HCT116 (cell line): ENCODE measurements around the gene GOLGA3. TPM values are rescaled to one million over a fixed set of nuclear protein-coding genes. Genes with fewer than 3 reads are reported as not detected.
A peak's percentile ranks its signal among the peaks of the same experiment; 100 is the strongest.
"Not testable (repeated sequence)": the region's sequence is repeated elsewhere in the genome, so short reads cannot be mapped to it uniquely, and the experiment has no call there.

Experiments used
- ATAC-seq: fragments of 200-7000 bp; cut with Tn5 transposase; 2 replicates; pipeline ENCODE4 v1.9.1; 2020; ENCODE audit warnings: mild to moderate bottlenecking, moderate library complexity
- BruUV-seq: library from RNA; stranded (reverse); fragments of 400-500 nt; replicated peaks from 2 replicates; lab custom pipeline; 2021; lab: Mats Ljungman, UMichigan
- CTCF ChIA-PET: fragments of 300-600 bp; sonication (Branson Sonifier 250); formaldehyde crosslinking; loops from one replicate; lab custom pipeline; 2021; ENCODE audit warnings: antibody characterized with exemption; lab: Charles Lee
- POLR2A ChIA-PET: fragments of 300-600, 350-600 bp; sonication (Branson Sonifier 250); formaldehyde crosslinking; loops from one replicate; lab custom pipeline; 2021; ENCODE audit warnings: antibody characterized with exemption; lab: Charles Lee
- RAD21 ChIA-PET, 2 experiments: fragments of 300-600 bp; sonication (Branson Sonifier 250); formaldehyde crosslinking; loops; one replicate each; lab custom pipeline; 2023; ENCODE audit warnings: low total read pairs in 2 of 2; ENCODE audit not compliant: uncharacterized antibody in 2 of 2, unreplicated experiment in 2 of 2, low non-redundant PET in 1 of 2; lab: Charles Lee
- DNase-seq: peaks from one replicate; pipeline ENCODE4 v3.0.0-alpha.2; 2010; ENCODE audit warnings: low read depth, low spot score
- H2AFZ ChIP-seq: fragments of 200-600 bp; shearing (Covaris generic), sonication (generic); 2 replicates; pipeline ENCODE4 v1.6.1; 2017; ENCODE audit warnings: low read depth, mixed run types, mixed read lengths, antibody characterized with exemption, low read length; ENCODE audit not compliant: poor library complexity, severe bottlenecking
- H3K27ac ChIP-seq: 2 replicates; pipeline ENCODE4 v1.5.1; 2012; ENCODE audit warnings: low read depth, low read length
- H3K27me3 ChIP-seq: fragments of 200-600 bp; sonication (generic); 2 replicates; pipeline ENCODE4 v1.6.1; 2016; ENCODE audit warnings: mixed run types, low read length, mixed read lengths; ENCODE audit not compliant: insufficient read depth
- H3K36me3 ChIP-seq, 2 experiments: fragments of 200-500 bp in 1 of 2; fragments of 200-600 bp in 1 of 2; sonication (Bioruptor generic) in 1 of 2; sonication (generic) in 1 of 2; 2 replicates each; pipeline versions ENCODE4 v1.5.1 to v1.6.1; 2014 to 2016; ENCODE audit warnings: low read length in 2 of 2, inconsistent platforms in 1 of 2, mixed read lengths in 1 of 2, mixed run types in 1 of 2; ENCODE audit not compliant: insufficient read depth in 2 of 2, control insufficient read depth in 1 of 2
- H3K4me1 ChIP-seq, 2 experiments: fragments of 200-600 bp in 1 of 2; sonication (generic) in 1 of 2; 2 replicates each; pipeline versions ENCODE4 v1.5.1 to v1.6.1; 2012 to 2017; ENCODE audit warnings: low read length in 2 of 2, inconsistent platforms in 1 of 2, mild to moderate bottlenecking in 1 of 2, mixed read lengths in 1 of 2, mixed run types in 1 of 2, moderate library complexity in 1 of 2; ENCODE audit not compliant: insufficient read depth in 2 of 2, control insufficient read depth in 1 of 2
- H3K4me2 ChIP-seq: fragments of 200-600 bp; sonication (generic); 2 replicates; pipeline ENCODE4 v1.6.1; 2017; ENCODE audit warnings: mixed run types, low read length, mixed read lengths
- H3K4me3 ChIP-seq, 2 experiments: fragments of 200-600 bp in 1 of 2; sonication (generic) in 1 of 2; replicated peaks in 1 of 2; 2 replicates each; pipeline ENCODE4 v1.5.1; 2011 to 2016; ENCODE audit warnings: low read length in 2 of 2, control low read depth in 1 of 2, low read depth in 1 of 2, mild to moderate bottlenecking in 1 of 2, mixed read lengths in 1 of 2, mixed run types in 1 of 2
- H3K79me2 ChIP-seq: fragments of 200-600 bp; sonication (generic); 2 replicates; pipeline ENCODE4 v1.6.1; 2017; ENCODE audit warnings: mild to moderate bottlenecking, mixed run types, low read length, moderate library complexity, mixed read lengths; ENCODE audit not compliant: insufficient read depth
- H3K9ac ChIP-seq: fragments of 200-600 bp; sonication (generic); 2 replicates; pipeline ENCODE4 v1.6.1; 2016; ENCODE audit warnings: low read length, mixed read lengths
- H3K9me2 ChIP-seq: fragments of 200-600 bp; sonication (generic), shearing (Covaris generic); 2 replicates; pipeline ENCODE4 v1.6.1; 2017; ENCODE audit warnings: mixed run types, mild to moderate bottlenecking, moderate library complexity; ENCODE audit not compliant: insufficient read depth
- H3K9me3 ChIP-seq, 2 experiments: fragments of 200-500 bp in 1 of 2; fragments of 200-600 bp in 1 of 2; sonication (Bioruptor generic) in 1 of 2; sonication (generic) in 1 of 2; 2 replicates each; pipeline ENCODE4 v1.6.1; 2014 to 2017; ENCODE audit warnings: low read length in 2 of 2, mixed read lengths in 2 of 2, inconsistent platforms in 1 of 2, low read depth in 1 of 2, mild to moderate bottlenecking in 1 of 2, mixed run types in 1 of 2, moderate library complexity in 1 of 2; ENCODE audit not compliant: control insufficient read depth in 1 of 2, insufficient read depth in 1 of 2
- H4K20me1 ChIP-seq: fragments of 200-600 bp; sonication (generic), shearing (Covaris generic); 2 replicates; pipeline ENCODE4 v1.6.1; 2017; ENCODE audit warnings: mixed run types, mild to moderate bottlenecking, moderate library complexity; ENCODE audit not compliant: insufficient read depth
- CTCF ChIP-seq, 3 experiments: fragments of 200-600 bp in 1 of 3; sonication (generic) in 1 of 3; IDR thresholded peaks in 2 of 3; conservative IDR thresholded peaks in 1 of 3; 2 replicates each; pipeline ENCODE4 v1.5.1; 2012 to 2017; ENCODE audit warnings: low read depth in 2 of 3, low read length in 2 of 3, antibody characterized with exemption in 1 of 3, borderline replicate concordance in 1 of 3, control low read depth in 1 of 3, mild to moderate bottlenecking in 1 of 3, mixed read lengths in 1 of 3, mixed run types in 1 of 3, moderate library complexity in 1 of 3; ENCODE audit not compliant: insufficient read depth in 1 of 3
- EZH2phosphoT487 ChIP-seq: fragments of 200-600 bp; IDR thresholded peaks from 2 replicates; pipeline ENCODE4 v1.6.1; 2018; ENCODE audit warnings: antibody characterized with exemption, borderline replicate concordance
- JUND ChIP-seq: IDR thresholded peaks from 2 replicates; pipeline ENCODE4 v1.6.1; 2012
- REST ChIP-seq: IDR thresholded peaks from 2 replicates; pipeline ENCODE4 v1.6.1; 2012; ENCODE audit warnings: low read depth
- YY1 ChIP-seq: IDR thresholded peaks from 2 replicates; pipeline ENCODE4 v1.6.1; 2011; ENCODE audit warnings: low read length, low read depth, moderate library complexity, mild to moderate bottlenecking; ENCODE audit not compliant: insufficient replicate concordance; ENCODE audit errors: extremely low read depth
- intact Hi-C: fragments of 100-400 bp; cut with micrococcal nuclease; formaldehyde crosslinking; loops from 2 replicates; pipeline ENCODE4 v1.10.0; 2022
- total RNA-seq: library from RNA; stranded (reverse); gene quantifications from one replicate; pipeline ENCODE4 v1.2.1, GENCODE V29; 2021; ENCODE audit not compliant: unreplicated experiment
- TF ChIP-seq, protein P1 (sequence below): IDR thresholded peaks from 2 replicates; pipeline ENCODE4 v1.6.1; 2012

Gene GOLGA3
- total RNA-seq, 1 experiment from 2014 or later = 35.1 TPM

GRCh38 chr12:132758825-132759224 lies 69.8 kb downstream of the GOLGA3 start:
- H3K36me3 ChIP-seq = peaks cover 6 to 25% of the 10 kb centered on the region in 2 experiments; a peak in 2 of 4 replicates
- H3K4me3 ChIP-seq, POLR2A ChIA-PET, ATAC-seq, DNase-seq, H3K27me3 ChIP-seq, H3K9me2 ChIP-seq, intact Hi-C loops, BruUV-seq, H2AFZ ChIP-seq, H4K20me1 ChIP-seq, CTCF ChIA-PET, H3K9me3 ChIP-seq, H3K9ac ChIP-seq, RAD21 ChIA-PET, H3K4me2 ChIP-seq: not testable (repeated sequence)
- peaks cover 80% of the 10 kb centered on the region for H3K79me2 ChIP-seq
- H3K4me1 ChIP-seq = peaks cover 8 to 16% of the 10 kb centered on the region in 2 experiments
- H3K27ac ChIP-seq = peak overlapping the region; percentile 14; the same call in 1 of the 2 replicates

GRCh38 chr12:132754160-132754932 lies 74.3 kb downstream of the GOLGA3 start:
- ChIA-PET CTCF (no interaction called here), RAD21 (no interaction called here)
- Histone ChIP-seq H3K9me2 (no peaks in the 10 kb centered on the region), H3K4me1 (0 out of 4 replicates have a peak, but pooled peaks cover 0 to 3% of the 10 kb centered on the region in 2 experiments), H4K20me1 (no peaks in the 10 kb centered on the region; the same call in 1 of the 2 replicates), H3K27me3 (no peaks in the 10 kb centered on the region), H3K4me2 (no peak overlapping the region), H3K9ac (no peak overlapping the region), H3K4me3 (no peak overlapping the region), H3K27ac (no peak overlapping the region), H3K79me2 (peaks cover 87% of the 10 kb centered on the region), H2AFZ (no peak overlapping the region)
- no TSS peak for BruUV-seq
- DNase-seq = peak; percentile 19
- intact Hi-C loops = no loop called here
- TF ChIP-seq CTCF (IDR thresholded peaks at IDR 0.05 in 2 of 3, conservative IDR thresholded peaks at IDR 0.05 in 1 of 3; ENCODE audit: borderline replicate concordance in 1 of 3, insufficient read depth in 1 of 3, low read depth in 2 of 3, low read length in 2 of 3) = peak in 2 of 3 experiments; percentile 6 to 24; a peak in 2 of 6 replicates
- no peak for TF ChIP-seq REST
- no peak for TF ChIP-seq YY1
- no peak for TF ChIP-seq JUND
- TF ChIP-seq, protein P1, sequence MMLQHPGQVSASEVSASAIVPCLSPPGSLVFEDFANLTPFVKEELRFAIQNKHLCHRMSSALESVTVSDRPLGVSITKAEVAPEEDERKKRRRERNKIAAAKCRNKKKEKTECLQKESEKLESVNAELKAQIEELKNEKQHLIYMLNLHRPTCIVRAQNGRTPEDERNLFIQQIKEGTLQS = no peak
- TF ChIP-seq EZH2phosphoT487 = no peak
- TF ChIP-seq, all 23 proteins: peak for 1
- H3K9me3 ChIP-seq = no peaks in the 10 kb centered on the region
- H3K36me3 ChIP-seq = peaks cover 34 to 45% of the 10 kb centered on the region in 2 experiments; a peak in 3 of 4 replicates
- peak; percentile 93 for ATAC-seq
- POLR2A ChIA-PET = no interaction called here
